ENCODE data around the gene CDS1.
A peak's percentile ranks its signal among the peaks of the same experiment; 100 is the strongest.
"Not testable (repeated sequence)": the region's sequence is repeated elsewhere in the genome, so short reads cannot be mapped to it uniquely, and the experiment has no call there.

The CDS1 gene

DNA sequence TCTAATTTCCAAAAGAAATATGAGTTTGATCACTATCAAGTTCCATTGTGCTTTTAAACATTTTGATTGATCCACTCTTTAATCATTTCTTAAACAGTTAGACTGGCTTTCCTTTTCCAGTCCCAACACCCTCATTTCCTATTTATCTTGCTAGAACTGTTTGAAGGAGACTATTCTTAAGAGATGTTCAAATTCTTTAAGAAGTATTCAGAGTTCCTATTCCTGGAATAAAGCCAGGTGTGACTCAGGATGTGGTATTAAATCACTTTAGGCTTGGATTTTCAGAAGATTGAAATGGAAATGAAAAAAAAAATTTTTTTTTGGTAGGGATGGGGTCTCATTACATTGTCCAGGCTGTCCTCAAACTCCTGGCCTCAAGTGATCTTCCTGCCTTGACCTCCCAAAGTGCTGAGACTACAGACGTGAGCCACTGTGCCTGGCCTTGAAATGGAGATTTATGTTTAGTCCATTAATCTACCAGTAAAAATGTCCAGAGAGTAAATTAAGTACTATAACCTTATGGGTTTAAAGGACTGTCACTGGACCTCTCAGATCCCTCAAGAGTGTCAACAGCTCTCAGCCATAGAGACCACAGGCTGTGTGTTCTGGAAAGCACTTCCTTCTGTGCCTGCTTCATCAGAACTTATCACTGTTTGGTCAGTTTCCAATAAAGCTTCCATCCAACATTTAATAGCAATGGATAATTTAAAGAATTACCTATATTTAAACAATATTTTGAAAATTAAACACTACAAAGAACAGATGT is 90.7 kb downstream of the CDS1 start:
- DNase-seq (ENCODE audit: low spot score): peak; percentile 83

DNA sequence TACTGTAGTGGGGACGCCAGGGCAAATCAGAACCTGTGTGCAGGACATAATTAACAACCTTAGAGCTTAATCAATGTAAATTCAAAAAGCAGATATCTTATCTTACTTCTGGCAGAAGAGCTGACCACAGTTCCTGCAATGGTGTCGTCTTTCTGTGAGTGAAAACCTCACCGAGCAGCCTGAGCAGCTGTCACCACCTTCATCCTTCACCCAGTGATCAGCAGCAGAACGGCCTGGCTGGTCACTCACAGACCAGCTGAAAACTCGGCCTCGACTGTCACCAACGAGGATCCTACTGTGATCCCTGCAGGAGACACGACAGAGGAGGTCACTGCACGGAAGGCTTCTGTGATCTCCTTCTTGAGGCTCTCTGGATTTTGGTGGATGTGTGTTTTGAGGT is 94.2 kb downstream of the CDS1 start:
- no peak for DNase-seq (ENCODE audit: low spot score)

DNA sequence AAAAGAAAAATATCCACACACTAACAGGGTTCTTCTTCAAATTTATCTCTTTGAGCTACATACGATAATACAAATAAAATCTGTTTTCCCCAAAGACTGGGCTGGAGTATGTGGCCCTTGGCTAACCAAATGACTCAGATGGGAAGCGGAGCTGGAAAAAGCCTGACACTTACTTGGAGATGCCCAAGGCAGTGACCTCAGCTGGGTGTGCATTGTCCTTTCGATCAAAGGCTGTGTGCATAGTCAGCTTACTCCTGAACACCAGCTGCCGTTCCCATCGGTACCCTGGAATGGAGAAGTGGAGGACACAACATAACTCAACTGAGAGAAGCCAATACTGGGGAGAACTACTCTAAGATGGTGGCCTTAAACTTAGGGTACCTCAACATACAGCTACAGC is 95.1 kb downstream of the CDS1 start:
- DNase-seq (ENCODE audit: low spot score): no peak

DNA sequence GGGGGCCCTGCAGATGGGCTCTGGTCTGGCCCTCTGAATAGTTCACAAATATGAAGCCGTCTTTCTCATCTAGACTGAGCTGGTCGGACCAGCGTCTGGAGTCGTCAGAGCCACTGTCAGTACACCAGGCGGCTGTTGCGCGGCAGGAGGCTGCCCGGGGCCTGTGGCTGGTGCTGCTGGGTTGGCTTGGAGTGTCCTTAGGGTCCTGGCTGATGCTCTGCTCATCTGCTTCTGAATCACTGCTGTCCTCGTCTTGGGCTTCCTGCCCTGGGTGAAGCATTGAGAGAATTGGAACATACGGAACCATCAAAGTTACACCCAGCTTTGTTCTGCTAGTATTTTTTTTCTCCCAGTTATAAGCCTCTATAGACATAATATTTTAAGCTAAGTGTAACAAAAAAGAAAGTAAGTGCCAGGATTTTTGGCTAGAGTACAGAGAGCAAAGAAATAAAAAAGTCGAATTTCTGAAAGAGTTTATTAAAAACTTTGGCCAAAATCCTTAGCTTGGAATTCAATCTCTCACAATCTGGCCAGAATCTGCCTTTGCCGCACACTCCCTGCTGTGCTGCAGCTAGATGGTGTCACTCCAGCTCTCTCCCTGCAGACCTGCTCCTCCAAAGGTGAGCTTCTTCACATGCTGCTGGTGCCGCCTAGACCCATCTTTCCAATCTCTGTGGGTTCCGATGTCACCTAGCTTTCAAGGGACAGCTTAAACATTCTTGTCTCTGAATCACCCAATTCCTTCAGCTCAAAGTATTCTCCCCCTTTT is 96.2 kb downstream of the CDS1 start:
- DNase-seq (ENCODE audit: low spot score): no peak

DNA sequence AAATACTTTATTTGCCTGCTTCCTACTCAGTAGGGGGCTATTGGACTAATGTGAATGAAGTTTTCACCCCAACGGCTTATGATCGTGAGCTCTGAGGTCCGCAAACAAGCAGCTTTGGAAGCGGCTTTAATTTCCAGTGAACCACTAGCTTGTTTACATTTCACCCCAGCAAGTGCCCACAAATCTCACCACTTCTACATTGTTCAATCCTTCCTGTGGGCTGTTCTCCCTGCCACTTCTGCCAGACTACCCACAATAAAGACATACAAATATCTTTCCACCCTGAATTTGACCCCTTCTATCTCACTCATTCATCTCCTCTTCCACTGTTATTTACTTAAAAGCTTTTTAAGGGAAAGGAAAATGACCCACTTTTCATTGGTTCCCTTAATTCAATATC is 98.0 kb downstream of the CDS1 start:
- no peak for DNase-seq (ENCODE audit: low spot score)

DNA sequence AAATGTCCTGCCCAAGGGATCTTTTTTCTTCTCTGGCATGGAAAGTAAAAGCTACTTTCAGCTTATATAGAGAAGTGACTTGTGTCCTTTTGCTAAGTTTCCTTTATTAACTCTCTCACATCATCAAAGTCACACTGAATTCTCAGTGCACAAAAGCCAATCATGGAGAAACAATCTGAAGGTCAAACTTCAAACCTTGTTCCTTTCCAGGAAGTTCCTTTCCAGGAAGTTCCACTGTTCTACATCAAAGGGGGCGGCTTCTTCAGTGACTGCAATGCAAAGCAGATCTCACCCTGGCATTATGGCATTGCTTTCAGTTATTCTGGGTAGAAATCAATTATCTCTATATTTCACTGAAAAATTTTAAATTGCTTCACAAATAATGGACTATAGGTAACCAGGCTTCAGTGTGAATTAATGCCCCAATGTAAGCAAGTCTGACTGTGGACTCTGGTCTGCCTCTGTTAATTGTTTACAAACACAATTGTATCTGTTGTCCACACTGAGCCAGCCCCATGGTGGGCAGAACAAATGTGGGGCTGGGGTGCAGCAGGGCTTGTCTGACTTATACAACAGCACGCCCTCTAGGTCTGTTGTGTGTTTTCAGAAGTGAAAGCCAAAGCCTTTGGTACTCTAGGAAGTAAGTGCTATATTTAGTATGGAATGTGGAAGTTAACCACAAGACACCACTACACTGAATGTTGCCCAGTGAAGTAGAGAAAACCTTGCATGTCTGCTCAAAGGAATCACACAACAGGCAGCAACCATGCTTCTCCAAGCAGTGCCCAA is 98.8 kb downstream of the CDS1 start:
- peak; percentile 36 for DNase-seq (ENCODE audit: low spot score)

DNA sequence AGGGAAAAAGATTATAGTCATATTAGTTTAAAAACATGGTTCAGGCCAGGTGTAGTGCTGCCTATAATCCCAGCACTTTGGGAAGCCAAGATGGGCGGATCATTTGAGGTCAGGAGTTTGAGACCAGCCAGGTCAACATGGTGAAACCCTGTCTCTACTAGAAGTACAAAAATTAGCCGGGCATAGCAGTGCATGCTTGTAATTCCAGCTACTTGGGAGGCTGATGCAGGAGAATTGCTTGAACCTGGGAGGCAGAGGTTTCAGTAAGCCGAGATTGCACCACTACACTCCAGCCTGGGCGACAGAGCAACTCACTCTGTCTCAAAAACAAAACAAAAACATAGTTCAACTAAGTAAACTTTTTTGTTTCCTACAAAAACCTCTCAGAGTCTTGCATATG is 99.7 kb downstream of the CDS1 start:
- not testable (repeated sequence) for DNase-seq (ENCODE audit: low spot score)

DNA sequence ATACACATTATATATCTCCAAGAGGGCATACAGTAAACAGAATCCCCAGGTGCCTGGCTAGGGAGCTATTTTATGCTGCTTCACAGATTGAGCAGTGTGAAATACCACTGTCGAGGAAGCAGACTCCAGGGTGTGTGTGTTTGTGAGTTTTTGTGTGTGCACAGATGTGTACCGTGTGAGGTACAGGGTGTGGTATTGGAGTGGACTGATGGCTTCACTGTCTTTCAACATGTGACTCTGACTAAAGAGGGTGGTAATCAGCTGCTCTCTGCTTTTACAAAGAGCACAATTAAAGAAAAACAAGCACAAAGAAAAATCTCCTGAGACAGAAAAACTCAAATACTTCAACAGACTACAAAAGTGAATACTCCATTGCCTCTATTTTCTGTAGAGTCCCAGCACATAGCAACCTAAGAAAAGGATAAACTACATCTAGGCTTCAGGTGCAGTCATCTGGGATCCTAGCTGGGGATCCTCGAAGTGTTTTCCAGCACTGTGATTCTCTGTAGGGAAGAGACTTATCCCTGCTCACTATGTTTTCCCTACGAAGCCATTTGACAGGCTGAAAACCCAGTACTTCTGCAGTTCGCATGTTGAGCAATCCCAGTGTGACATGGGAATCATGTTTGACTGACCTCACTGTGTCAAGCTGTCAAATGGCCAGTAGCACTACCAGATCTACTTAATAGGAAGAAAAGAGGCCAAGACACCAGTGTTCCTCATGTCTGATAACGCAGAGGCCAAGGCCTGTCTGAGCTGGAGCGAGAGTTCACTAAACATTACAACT is 100.3 kb downstream of the CDS1 start:
- no peak for DNase-seq (ENCODE audit: low spot score)

DNA sequence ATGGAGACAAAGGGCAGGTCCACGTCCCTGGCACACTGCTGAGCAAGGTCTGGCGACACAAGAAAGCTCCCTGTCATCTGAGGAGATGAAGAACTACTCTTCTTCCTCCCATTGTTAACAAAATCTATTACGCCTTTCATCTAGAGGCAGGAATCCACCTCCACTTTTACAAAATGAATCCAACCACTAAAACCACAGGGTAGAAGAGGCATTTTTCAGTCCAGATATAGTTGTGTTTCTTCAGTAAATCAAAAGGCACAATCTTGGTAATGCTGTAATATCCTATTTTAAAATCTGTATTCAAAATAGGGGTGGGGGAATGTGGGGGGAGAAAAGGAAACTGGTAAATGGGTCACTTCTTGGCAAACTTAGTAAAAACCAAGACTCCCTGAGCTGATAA is 101.4 kb downstream of the CDS1 start:
- no peak for DNase-seq (ENCODE audit: low spot score)

DNA sequence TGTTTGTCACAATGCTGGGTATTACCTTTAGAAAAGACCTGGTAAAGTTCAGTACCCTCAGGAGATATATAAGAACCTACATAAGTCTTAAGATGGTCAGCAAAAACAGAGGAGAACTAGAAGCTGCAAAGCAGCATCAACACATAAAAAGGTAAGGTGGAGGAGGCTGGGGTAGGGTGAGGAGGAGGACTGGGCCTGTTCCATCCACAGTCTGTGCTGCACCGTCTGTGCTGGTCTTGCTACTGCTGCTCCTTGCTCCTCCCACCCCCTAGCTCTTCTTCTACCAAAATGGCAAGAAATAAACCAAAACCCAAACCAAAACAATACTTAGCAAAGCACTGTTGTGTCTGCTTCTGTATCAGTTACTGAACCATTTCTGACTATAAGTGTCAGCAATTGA is 102.2 kb downstream of the CDS1 start:
- DNase-seq (ENCODE audit: low spot score): no peak

DNA sequence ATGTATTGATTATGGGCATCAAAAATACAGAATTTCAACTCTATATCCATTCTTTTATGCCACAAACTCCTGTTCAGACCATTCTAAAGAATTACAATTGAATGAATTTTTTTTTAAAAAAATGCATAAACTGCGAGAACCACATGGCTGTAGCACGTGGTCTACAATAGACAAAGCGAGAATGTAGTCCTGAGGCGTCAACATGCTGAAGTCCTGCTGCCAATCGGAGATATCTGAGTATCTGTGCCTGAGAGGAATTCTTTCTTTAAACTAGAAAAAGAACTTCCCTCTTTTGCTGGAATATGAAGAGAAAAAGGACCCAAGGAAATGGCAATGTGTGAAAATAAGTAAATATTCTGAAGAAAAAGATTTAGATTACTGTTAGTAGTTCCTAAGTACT is 105.7 kb downstream of the CDS1 start:
- DNase-seq (ENCODE audit: low spot score): no peak

DNA sequence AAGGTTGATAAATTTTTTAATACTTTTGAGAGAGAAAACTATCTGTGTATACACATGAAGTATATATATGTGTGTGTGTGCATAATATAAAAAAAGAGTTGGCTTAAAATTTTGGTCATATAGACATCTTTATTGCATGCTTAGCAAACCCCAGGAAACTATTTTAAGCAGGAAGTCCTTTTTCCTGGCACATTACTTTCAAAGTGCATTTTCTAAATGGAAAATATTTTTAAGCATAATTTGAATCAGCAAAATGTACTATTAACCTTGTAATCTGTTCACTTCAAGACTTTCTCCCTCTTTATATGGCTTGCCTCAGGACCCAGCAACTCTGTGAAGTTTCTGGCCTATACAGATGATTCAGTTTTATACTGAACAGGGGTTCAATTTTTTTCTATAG is 106.3 kb downstream of the CDS1 start:
- DNase-seq (ENCODE audit: low spot score): no peak

DNA sequence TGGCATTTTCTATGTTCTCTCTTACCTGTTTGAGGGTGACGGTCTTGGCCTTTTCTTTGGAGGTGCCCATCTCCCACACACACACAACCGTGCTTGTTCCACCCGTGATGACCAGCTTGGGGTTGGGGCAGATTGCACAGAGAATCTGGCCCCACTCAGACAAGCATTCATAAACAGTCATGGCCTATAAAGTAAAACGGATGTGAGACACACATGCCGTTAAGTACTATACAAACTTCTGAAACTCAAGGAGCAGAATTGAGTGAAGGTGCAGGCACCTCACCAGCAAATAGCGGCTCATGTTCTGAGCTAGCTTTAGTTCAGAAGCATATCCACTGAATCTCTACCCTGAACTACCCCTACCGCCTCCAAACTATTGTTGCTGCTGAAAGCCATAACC is 107.6 kb downstream of the CDS1 start:
- no peak for DNase-seq (ENCODE audit: low spot score)

DNA sequence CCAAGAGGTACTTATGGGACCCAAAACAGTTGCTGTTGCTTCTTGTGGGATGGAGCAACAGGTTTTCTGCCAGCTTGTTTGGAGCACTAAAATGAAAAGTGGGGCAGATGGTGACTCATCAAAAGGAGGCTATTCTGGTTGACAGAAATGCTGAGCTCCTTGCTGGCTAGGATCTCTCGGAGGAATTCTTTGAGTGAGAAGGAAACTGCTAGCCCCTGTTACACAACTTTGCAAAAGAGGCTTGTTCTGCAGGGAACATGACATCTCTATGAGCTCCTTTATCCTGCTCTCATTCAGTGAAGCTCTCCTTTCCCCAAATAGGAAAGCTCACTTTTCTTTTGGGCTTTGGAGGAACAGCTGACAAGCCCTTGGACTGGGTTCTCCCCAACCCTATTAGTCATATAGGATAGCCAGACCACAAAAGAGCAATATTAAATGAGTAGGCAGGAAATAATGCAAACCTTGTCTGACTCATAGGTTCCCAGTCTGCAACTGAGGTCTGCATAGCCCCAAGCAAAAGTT is 108.3 kb downstream of the CDS1 start:
- peak; percentile 53 for DNase-seq (ENCODE audit: low spot score)

DNA sequence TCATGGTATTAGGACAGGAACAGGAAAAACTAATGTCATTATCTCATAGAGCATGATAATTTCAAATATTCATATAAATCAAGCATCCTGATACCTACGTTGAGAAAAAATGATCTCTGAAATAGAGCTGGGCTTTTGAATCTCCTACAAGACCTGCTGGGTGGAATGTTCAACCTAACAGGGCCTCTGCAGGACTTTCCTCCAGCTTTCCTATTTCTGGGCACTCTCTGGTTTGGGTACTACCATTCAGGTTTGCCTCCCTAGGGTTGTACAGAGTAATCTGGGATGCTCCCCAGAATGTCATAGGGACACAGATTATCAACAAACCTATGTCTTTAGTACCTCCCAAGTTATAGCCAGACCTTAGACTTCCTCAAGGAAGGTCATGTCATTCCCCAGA is 108.9 kb downstream of the CDS1 start:
- DNase-seq (ENCODE audit: low spot score): no peak

DNA sequence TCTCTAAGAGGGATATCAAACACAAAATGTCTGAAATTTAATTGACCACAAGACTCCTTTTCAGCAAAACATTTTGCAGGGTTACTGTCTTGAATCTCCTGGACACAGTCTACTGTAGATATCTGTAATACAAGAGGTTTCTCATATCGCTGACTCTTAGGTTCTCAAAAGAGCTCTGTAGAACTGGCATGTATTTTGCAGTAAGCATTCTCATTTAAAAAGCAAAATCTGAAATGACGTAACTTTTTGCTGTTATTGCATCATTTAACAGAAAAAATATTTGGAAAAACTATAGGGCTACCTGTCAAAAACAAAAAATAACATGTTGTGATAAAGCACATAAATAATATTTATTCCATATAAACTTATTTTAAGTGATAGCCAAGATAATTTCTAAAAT is 114.2 kb downstream of the CDS1 start:
- DNase-seq (ENCODE audit: low spot score): no peak

DNA sequence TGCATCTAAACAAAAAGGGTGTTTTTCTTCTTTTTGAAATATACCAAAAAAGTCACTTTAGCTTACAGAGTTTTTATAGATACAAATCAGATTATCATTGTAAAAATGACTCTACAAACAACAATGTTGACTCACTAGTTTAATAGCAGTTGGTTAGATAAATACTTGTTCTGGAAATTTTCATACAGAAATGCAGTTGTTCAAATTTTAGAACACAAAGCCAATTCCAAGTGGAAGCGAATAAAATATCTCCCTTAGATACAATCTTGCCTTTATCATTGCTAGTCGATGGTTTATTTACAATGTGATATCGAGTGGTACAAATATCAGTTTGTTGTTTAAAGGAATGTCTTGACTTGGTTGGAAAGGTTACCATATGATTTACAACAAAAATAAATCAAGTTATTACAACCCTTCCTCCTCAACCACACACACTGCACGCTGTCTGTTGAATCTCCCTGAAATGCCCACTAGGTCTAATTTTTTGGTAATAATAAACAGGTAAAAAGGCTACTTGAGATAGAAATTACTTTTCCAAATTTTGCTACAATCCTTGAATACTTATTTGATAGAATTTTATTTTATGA is 114.8 kb downstream of the CDS1 start:
- DNase-seq (ENCODE audit: low spot score): no peak

DNA sequence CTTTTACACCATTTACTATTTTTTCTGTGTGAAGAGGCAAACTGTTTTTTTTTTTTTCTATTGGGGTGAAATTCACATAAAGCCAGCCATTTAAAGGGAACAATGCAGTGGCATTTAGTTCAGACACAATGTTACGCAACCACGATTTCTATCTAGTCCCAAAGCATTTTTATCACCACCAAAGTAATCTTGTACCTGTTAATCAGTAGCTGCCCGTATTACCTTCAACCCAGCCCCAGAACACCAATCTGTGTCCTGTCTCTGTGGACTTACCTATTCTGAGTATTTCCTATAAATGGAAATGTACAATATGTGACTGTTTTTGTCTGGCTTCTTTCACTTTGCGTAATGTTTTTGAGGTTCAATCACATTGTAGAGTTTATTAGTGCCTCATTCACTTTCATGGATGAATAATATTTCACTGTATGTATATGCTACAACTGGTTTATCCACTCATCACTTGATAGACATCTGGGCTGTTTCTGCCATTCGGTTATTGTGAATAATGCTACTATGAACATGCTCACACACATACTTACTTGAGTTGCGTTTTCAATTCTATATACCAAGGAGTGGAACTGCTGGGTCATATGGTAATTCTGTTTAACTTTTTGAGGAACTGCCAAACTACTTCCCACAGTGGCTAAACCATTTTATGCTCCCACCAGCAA is 116.2 kb downstream of the CDS1 start:
- DNase-seq (ENCODE audit: low spot score): no peak
